Astrocyte (in vitro differentiated cells and primary cell): ENCODE measurements around the gene ENPP7.
A peak's percentile ranks its signal among the peaks of the same experiment; 100 is the strongest.

Source experiments
- EZH2 ChIP-seq: IDR thresholded peaks from 2 replicates; pipeline ENCODE4 v1.6.1; 2012; ENCODE audit warnings: mild to moderate bottlenecking, low read length, inconsistent platforms; ENCODE audit not compliant: insufficient read depth
- TF ChIP-seq, protein P1 (sequence below): IDR thresholded peaks from 2 replicates; pipeline ENCODE4 v1.5.1; 2011; ENCODE audit warnings: low read depth, mild to moderate bottlenecking, inconsistent platforms, low read length, moderate library complexity; ENCODE audit not compliant: insufficient read depth

- TF ChIP-seq, protein P1, sequence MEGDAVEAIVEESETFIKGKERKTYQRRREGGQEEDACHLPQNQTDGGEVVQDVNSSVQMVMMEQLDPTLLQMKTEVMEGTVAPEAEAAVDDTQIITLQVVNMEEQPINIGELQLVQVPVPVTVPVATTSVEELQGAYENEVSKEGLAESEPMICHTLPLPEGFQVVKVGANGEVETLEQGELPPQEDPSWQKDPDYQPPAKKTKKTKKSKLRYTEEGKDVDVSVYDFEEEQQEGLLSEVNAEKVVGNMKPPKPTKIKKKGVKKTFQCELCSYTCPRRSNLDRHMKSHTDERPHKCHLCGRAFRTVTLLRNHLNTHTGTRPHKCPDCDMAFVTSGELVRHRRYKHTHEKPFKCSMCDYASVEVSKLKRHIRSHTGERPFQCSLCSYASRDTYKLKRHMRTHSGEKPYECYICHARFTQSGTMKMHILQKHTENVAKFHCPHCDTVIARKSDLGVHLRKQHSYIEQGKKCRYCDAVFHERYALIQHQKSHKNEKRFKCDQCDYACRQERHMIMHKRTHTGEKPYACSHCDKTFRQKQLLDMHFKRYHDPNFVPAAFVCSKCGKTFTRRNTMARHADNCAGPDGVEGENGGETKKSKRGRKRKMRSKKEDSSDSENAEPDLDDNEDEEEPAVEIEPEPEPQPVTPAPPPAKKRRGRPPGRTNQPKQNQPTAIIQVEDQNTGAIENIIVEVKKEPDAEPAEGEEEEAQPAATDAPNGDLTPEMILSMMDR = no peak
- TF ChIP-seq EZH2 = peak; percentile 59
These were observed 47.9 kb downstream of the ENPP7 start for GRCh38 chr17:79778504-79779083.
